A549 (cell line): ENCODE data around the gene TSPAN19. TPM values are rescaled to one million over a fixed set of nuclear protein-coding genes. Genes with fewer than 3 reads are reported as not detected.

ENCODE experiments used
- ATAC-seq, 2 experiments: fragments of 200-7000 bp in 1 of 2; fragments of >200 bp in 1 of 2; cut with Nextera tagmentation in 1 of 2; cut with Tn5 transposase in 1 of 2; 3 replicates each; pipeline versions ENCODE4 v1.8.0 to v1.9.1; 2018 to 2020; ENCODE audit warnings: mild to moderate bottlenecking in 1 of 2, moderate library complexity in 1 of 2
- CTCF ChIA-PET: fragments of 300-600 bp; sonication (Branson Sonifier 250); formaldehyde crosslinking; extraction: SDS; loops from one replicate; lab custom pipeline; 2021; ENCODE audit warnings: antibody characterized with exemption, inconsistent platforms; lab: Yijun Ruan, JAX
- POLR2A ChIA-PET: fragments of 350-600 bp; formaldehyde crosslinking; extraction: SDS; loops from one replicate; lab custom pipeline; 2021; ENCODE audit warnings: antibody characterized with exemption, inconsistent platforms; lab: Yijun Ruan, JAX
- DNase-seq, 2 experiments: peaks; one replicate each; pipeline versions ENCODE4 v3.0.0 to v3.0.0-alpha.2; 2011 to 2016; ENCODE audit warnings: low read depth in 1 of 2, low spot score in 1 of 2
- FAIRE-seq: peaks from 2 replicates; lab custom pipeline; 2011; peaks lifted over from hg19 to GRCh38; lab: Jason Lieb, UNC
- H3K27ac ChIP-seq, 2 experiments: fragments of >200 bp; sonication (Bioruptor Twin); formaldehyde crosslinking; 3 replicates each; pipeline ENCODE4 v1.5.1; 2016 to 2017
- H3K4me1 ChIP-seq: fragments of >200 bp; sonication (Bioruptor Twin); formaldehyde crosslinking; 3 replicates; pipeline ENCODE4 v1.6.1; 2016
- H3K4me2 ChIP-seq: fragments of >200 bp; sonication (Bioruptor Twin); formaldehyde crosslinking; 3 replicates; pipeline ENCODE4 v1.6.1; 2016
- H3K4me3 ChIP-seq: fragments of >200 bp; sonication (Bioruptor Twin); formaldehyde crosslinking; 3 replicates; pipeline ENCODE4 v1.5.1; 2016
- H3K9me3 ChIP-seq: fragments of >200 bp; sonication (Bioruptor Twin); formaldehyde crosslinking; 3 replicates; pipeline ENCODE4 v1.6.1; 2016
- BCL3 ChIP-seq: fragments of >200 bp; sonication (Bioruptor Twin); formaldehyde crosslinking; IDR thresholded peaks from 3 replicates; pipeline ENCODE4 v1.6.1; 2016
- CBX2 ChIP-seq: fragments of 200-600 bp; sonication (generic); IDR thresholded peaks from 2 replicates; pipeline ENCODE4 v1.6.1; 2016; ENCODE audit warnings: low read depth, mild to moderate bottlenecking, borderline replicate concordance
- CBX8 ChIP-seq: fragments of 200-600 bp; sonication (generic); IDR thresholded peaks from 2 replicates; pipeline ENCODE4 v1.6.1; 2016
- CEBPB ChIP-seq, 2 experiments: fragments of >200 bp in 1 of 2; sonication (Bioruptor Twin) in 1 of 2; formaldehyde crosslinking in 1 of 2; IDR thresholded peaks; 2 replicates each; pipeline ENCODE4 v1.6.1; 2012 to 2016
- EHF ChIP-seq: fragments of 250-450 bp; sonication (Bioruptor Pico); IDR thresholded peaks from 2 replicates; pipeline ENCODE4 v1.5.0; 2020; ENCODE audit warnings: mild to moderate bottlenecking
- FOSL2 ChIP-seq, 2 experiments: fragments of 450-650 bp in 1 of 2; fragments of >200 bp in 1 of 2; sonication (Bioruptor Twin) in 1 of 2; formaldehyde crosslinking; IDR thresholded peaks; 2 replicates each; pipeline versions ENCODE4 v1.5.0 to v1.6.1; 2016 to 2020; ENCODE audit warnings: mild to moderate bottlenecking in 1 of 2, moderate library complexity in 1 of 2
- GATA3 ChIP-seq: IDR thresholded peaks from 2 replicates; pipeline ENCODE4 v1.6.1; 2012; ENCODE audit warnings: borderline replicate concordance
- HDAC2 ChIP-seq: fragments of 200-600 bp; sonication (generic); IDR thresholded peaks from 2 replicates; pipeline ENCODE4 v1.6.1; 2016
- HEYL ChIP-seq: fragments of 250-450 bp; sonication (Bioruptor Pico); IDR thresholded peaks from 2 replicates; pipeline ENCODE4 v1.8.0; 2021; ENCODE audit warnings: mild to moderate bottlenecking, moderate library complexity
- HOXB5 ChIP-seq: fragments of 250-450 bp; sonication (Bioruptor Pico); IDR thresholded peaks from 2 replicates; pipeline ENCODE4 v1.5.0; 2020; ENCODE audit warnings: mild to moderate bottlenecking, moderate library complexity
- JUNB ChIP-seq: fragments of >200 bp; sonication (Bioruptor Twin); formaldehyde crosslinking; IDR thresholded peaks from 2 replicates; pipeline ENCODE4 v1.6.1; 2016
- MAX ChIP-seq: IDR thresholded peaks from 2 replicates; pipeline ENCODE4 v1.6.1; 2012
- MAZ ChIP-seq: fragments of 150-350 bp; IDR thresholded peaks from 2 replicates; pipeline ENCODE4 v1.6.1; 2014; ENCODE audit warnings: antibody characterized with exemption, low read depth, low read length, borderline replicate concordance
- NR3C1 ChIP-seq: fragments of >200 bp; sonication (Bioruptor Twin); formaldehyde crosslinking; IDR thresholded peaks from 3 replicates; pipeline ENCODE4 v1.6.1; 2017
- POLR2AphosphoS2 ChIP-seq: conservative IDR thresholded peaks from 2 replicates; pipeline ENCODE4 v1.6.1; 2012; ENCODE audit warnings: low read length, improper control_type of control experiment, inconsistent platforms
- RAD21 ChIP-seq, 2 experiments: fragments of >200 bp in 1 of 2; sonication (Bioruptor Twin) in 1 of 2; formaldehyde crosslinking in 1 of 2; IDR thresholded peaks in 1 of 2; conservative IDR thresholded peaks in 1 of 2; 2 replicates in 1 of 2; 3 replicates in 1 of 2; pipeline ENCODE4 v1.6.1; 2012 to 2018; ENCODE audit warnings: inconsistent platforms in 1 of 2
- REST ChIP-seq: fragments of 200-600 bp; sonication (generic); IDR thresholded peaks from 2 replicates; pipeline ENCODE4 v1.6.1; 2016; ENCODE audit warnings: antibody characterized with exemption, mild to moderate bottlenecking, moderate library complexity
- TFCP2L1 ChIP-seq: fragments of 250-450 bp; sonication (Bioruptor Pico); IDR thresholded peaks from 2 replicates; pipeline ENCODE4 v1.5.0; 2021; ENCODE audit warnings: mild to moderate bottlenecking
- USF2 ChIP-seq: fragments of 450-650 bp; IDR thresholded peaks from 2 replicates; pipeline ENCODE4 v1.6.1; 2014; ENCODE audit warnings: antibody characterized with exemption
- ZSCAN20 ChIP-seq: fragments of 250-450 bp; sonication (Bioruptor Pico); IDR thresholded peaks from 2 replicates; pipeline ENCODE4 v1.8.0; 2022; ENCODE audit warnings: mild to moderate bottlenecking, moderate library complexity
- WGBS: methylation state at CpG from one replicate; pipeline ENCODE4 v1.1.6; 2017; ENCODE audit errors: missing lambda C conversion rate; 5-methylcytosine and 5-hydroxymethylcytosine counted together
- polyA plus RNA-seq, 4 experiments: library from polyadenylated mRNA; depleted of rRNA in 3 of 4; stranded (reverse); fragments of >200 nt; fragmentation: RNase III in 1 of 4; extraction: RNeasy Plus Mini Kit Qiagen cat#74134 plus additional on column Dnase treatment in 1 of 4; gene quantifications; 2 replicates in 3 of 4; 3 replicates in 1 of 4; pipeline ENCODE4 v1.2.3, GENCODE V29; 2011 to 2017
- TF ChIP-seq, protein P1 (sequence below): fragments of 250-450 bp; sonication (Bioruptor Pico); IDR thresholded peaks from 2 replicates; pipeline ENCODE4 v1.5.0; 2020; ENCODE audit warnings: low read depth, mild to moderate bottlenecking, moderate library complexity
- TF ChIP-seq, protein P2 (sequence below): IDR thresholded peaks from 2 replicates; pipeline ENCODE4 v1.6.1; 2012

The TSPAN19 gene
- polyA plus RNA-seq, 2 of the 4 experiments (the other 2 are of a cell fraction), result 0.12 to 0.36 TPM

- no peak for DNase-seq
- no peak overlapping the region for H3K27ac ChIP-seq
- TF ChIP-seq MAX (no peak), HOXB5 (no peak), JUNB (no peak), BCL3 (no peak), ZSCAN20 (CRISPR knock-in tag) (no peak), MAZ (no peak), HEYL (CRISPR knock-in tag) (no peak)
- TF ChIP-seq, all 56 proteins: peak for 0
- POLR2A ChIA-PET, result no interaction called here
- Histone ChIP-seq H3K9me3 (no peaks in the 10 kb centered on the region), H3K4me3 (no peak overlapping the region), H3K4me1 (no peaks in the 10 kb centered on the region), H3K4me2 (no peak overlapping the region)
- ATAC-seq (no peak), FAIRE-seq (no peak)
- CTCF ChIA-PET, result interaction anchor here (1.0 kb wide), 1 partner anchor 30 kb away, joined by 3 read pairs; no protein-coding TSS in a partner anchor
These were observed 37.7 kb downstream of the TSPAN19 start for GRCh38 chr12:84998341-84998740.

GRCh38 chr12:84996759-84997158 lies 39.3 kb downstream of the TSPAN19 start:
- Histone ChIP-seq H3K4me3 (no peak overlapping the region), H3K27ac (no peak overlapping the region), H3K4me2 (no peak overlapping the region), H3K9me3 (no peaks in the 10 kb centered on the region), H3K4me1 (no peaks in the 10 kb centered on the region)
- ChIA-PET CTCF (no interaction called here), POLR2A (no interaction called here)
- TF ChIP-seq, protein P1, sequence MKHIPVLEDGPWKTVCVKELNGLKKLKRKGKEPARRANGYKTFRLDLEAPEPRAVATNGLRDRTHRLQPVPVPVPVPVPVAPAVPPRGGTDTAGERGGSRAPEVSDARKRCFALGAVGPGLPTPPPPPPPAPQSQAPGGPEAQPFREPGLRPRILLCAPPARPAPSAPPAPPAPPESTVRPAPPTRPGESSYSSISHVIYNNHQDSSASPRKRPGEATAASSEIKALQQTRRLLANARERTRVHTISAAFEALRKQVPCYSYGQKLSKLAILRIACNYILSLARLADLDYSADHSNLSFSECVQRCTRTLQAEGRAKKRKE (CRISPR knock-in tag), result no peak
- no peak for TF ChIP-seq FOSL2 (IDR thresholded peaks at IDR 0.05)
- no peak for TF ChIP-seq FOSL2 (CRISPR knock-in tag; IDR thresholded peaks at IDR 0.05)
- TF ChIP-seq EHF (CRISPR knock-in tag), result no peak
- TF ChIP-seq CEBPB (IDR thresholded peaks at IDR 0.05), result no peak
- no peak for TF ChIP-seq TFCP2L1
- no peak for TF ChIP-seq REST
- FAIRE-seq, result no peak
- WGBS, result 40% methylated on average over 1 of the region's 1 CpG
- no peak for ATAC-seq
- DNase-seq, result no peak

DNA sequence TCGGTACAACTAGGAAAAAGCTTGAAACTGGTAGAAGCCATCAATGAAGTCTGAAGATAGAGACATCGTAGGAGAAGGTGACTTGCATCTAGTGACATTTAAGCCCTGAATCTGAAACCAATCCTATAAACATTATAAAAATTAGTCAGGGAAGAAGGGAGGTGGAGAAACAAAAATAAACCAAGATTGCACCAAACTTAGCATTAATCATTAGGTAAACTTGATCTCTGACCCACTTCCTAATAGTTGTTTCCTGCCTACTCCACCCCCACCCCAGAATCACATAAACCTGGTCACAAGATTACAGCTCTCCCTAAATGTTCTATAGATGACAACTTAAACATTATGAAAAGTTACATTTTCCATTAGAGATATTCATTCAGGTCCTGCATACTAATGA lies 40.4 kb downstream of the TSPAN19 start:
- CTCF ChIA-PET, result interaction anchor here (0.7 to 1.3 kb wide), 2 partner anchors 24 to 121 kb away, joined by 3 read pairs; no protein-coding TSS in a partner anchor
- Histone ChIP-seq H3K9me3 (no peaks in the 10 kb centered on the region), H3K27ac (no peak overlapping the region)
- FAIRE-seq, result no peak
- TF ChIP-seq POLR2AphosphoS2 (no peak), USF2 (no peak), RAD21 (conservative IDR thresholded peaks at IDR 0.05 in 1 of 2, IDR thresholded peaks at IDR 0.05 in 1 of 2) (no peak), NR3C1 (no peak), TFCP2L1 (no peak), CBX2 (no peak), GATA3 (no peak), CBX8 (no peak), HDAC2 (no peak)
- TF ChIP-seq, protein P2, sequence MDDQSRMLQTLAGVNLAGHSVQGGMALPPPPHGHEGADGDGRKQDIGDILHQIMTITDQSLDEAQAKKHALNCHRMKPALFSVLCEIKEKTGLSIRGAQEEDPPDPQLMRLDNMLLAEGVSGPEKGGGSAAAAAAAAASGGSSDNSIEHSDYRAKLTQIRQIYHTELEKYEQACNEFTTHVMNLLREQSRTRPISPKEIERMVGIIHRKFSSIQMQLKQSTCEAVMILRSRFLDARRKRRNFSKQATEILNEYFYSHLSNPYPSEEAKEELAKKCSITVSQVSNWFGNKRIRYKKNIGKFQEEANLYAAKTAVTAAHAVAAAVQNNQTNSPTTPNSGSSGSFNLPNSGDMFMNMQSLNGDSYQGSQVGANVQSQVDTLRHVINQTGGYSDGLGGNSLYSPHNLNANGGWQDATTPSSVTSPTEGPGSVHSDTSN, result no peak
- TF ChIP-seq, all 56 proteins: peak for 0
- POLR2A ChIA-PET, result no interaction called here
- Histone ChIP-seq H3K4me1 (no peaks in the 10 kb centered on the region), H3K4me2 (no peak overlapping the region), H3K4me3 (no peak overlapping the region)
- DNase-seq, result no peak
- 19% methylated on average over 2 of the region's 2 CpGs for WGBS
- no peak for ATAC-seq
